Stimulated activated CD4-positive, alpha-beta T cell treated with anti-CD3 and anti-CD28 coated beads, Interleukin-15, amount 100 ng/mL, for 1 hour (primary cell): ENCODE measurements around the gene NPPB.
"Not testable (repeated sequence)": the region's sequence is repeated elsewhere in the genome, so short reads cannot be mapped to it uniquely, and the experiment has no call there.

ENCODE experiments used
- DNase-seq, 2 donors: peaks; one replicate each; pipeline ENCODE4 v3.0.0-alpha.2; 2020; ENCODE audit warnings: low read depth in 1 of 2, low spot score in 1 of 2

Gene NPPB

GRCh38 chr1:11858613-11858967 is at the start of gene NPPB:
NPPB (minus strand) TSS chr1:11858945; CDS start chr1:11858833, 112 bp downstream.
- DNase-seq: no peak

- DNase-seq: peak; percentile 38 to 46
Observed at GRCh38 chr1:11908095-11908675, 49.4 kb upstream of the NPPB start.

GRCh38 chr1:11907275-11908094 is 48.7 kb upstream of the NPPB start:
- peak; percentile 61 to 81 for DNase-seq

GRCh38 chr1:11906870-11907269 is 48.1 kb upstream of the NPPB start:
- no peak for DNase-seq

GRCh38 chr1:11904978-11905377 is 46.2 kb upstream of the NPPB start:
- DNase-seq: no peak

- DNase-seq: not testable (repeated sequence)
Observed at GRCh38 chr1:11904156-11904555, 45.4 kb upstream of the NPPB start.

GRCh38 chr1:11903210-11903609 is 44.5 kb upstream of the NPPB start:
- DNase-seq: no peak

- not testable (repeated sequence) for DNase-seq
Observed at GRCh38 chr1:11901446-11901845, 42.7 kb upstream of the NPPB start.

- no peak for DNase-seq
Observed at GRCh38 chr1:11898831-11899467, 40.2 kb upstream of the NPPB start.

GRCh38 chr1:11898086-11898785 is 39.5 kb upstream of the NPPB start:
- DNase-seq: no peak

- not testable (repeated sequence) for DNase-seq
Observed at GRCh38 chr1:11894501-11894900, 35.8 kb upstream of the NPPB start.

- peak; percentile 46 to 58 for DNase-seq
Observed at GRCh38 chr1:11893907-11894251, 35.1 kb upstream of the NPPB start.

- no peak for DNase-seq
Observed at GRCh38 chr1:11891433-11892186, 32.9 kb upstream of the NPPB start.

GRCh38 chr1:11888877-11889208 is 30.1 kb upstream of the NPPB start:
- no peak for DNase-seq

- DNase-seq: no peak
Observed at GRCh38 chr1:11888206-11888876, 29.6 kb upstream of the NPPB start.

GRCh38 chr1:11887666-11888007 is 28.9 kb upstream of the NPPB start:
- no peak for DNase-seq

- DNase-seq: no peak
Observed at GRCh38 chr1:11886986-11887665, 28.4 kb upstream of the NPPB start.

GRCh38 chr1:11885916-11886315 is 27.2 kb upstream of the NPPB start:
- no peak for DNase-seq

- no peak for DNase-seq
Observed at GRCh38 chr1:11882814-11883538, 24.2 kb upstream of the NPPB start.
